HG03103 (cell line): ENCODE measurements around the gene TMEM31.

Source experiments
- ATAC-seq: cut with Tn5 transposase; IDR thresholded peaks from one replicate; pipeline ENCODE4 v1.9.1; 2021; ENCODE audit warnings: low read depth; ENCODE audit not compliant: unreplicated experiment

Gene TMEM31

DNA sequence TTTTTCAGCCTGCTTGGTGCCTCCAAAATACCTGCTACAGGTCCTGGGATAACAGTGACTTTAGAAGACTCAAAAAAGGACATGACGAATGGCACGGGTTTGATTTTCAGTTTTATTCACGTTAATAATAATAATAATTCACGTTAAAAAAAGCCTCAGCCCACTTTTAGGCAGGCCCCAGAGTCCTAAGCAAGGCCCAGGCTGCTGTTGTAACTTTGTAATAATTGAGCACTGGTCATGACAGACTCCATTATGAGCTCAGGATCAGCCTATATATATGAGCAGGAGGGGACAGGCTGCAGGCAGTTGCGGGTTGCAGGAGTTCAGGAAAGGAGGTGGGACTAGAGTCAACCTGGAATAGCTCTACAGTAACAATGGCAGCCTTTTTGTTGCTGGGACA is at the start of gene TMEM31:
TMEM31 (plus strand) TSS at position 301 of the 400 bp plus-strand sequence. CDS start 1,350 bp downstream, outside the sequence.
- no peak for ATAC-seq

DNA sequence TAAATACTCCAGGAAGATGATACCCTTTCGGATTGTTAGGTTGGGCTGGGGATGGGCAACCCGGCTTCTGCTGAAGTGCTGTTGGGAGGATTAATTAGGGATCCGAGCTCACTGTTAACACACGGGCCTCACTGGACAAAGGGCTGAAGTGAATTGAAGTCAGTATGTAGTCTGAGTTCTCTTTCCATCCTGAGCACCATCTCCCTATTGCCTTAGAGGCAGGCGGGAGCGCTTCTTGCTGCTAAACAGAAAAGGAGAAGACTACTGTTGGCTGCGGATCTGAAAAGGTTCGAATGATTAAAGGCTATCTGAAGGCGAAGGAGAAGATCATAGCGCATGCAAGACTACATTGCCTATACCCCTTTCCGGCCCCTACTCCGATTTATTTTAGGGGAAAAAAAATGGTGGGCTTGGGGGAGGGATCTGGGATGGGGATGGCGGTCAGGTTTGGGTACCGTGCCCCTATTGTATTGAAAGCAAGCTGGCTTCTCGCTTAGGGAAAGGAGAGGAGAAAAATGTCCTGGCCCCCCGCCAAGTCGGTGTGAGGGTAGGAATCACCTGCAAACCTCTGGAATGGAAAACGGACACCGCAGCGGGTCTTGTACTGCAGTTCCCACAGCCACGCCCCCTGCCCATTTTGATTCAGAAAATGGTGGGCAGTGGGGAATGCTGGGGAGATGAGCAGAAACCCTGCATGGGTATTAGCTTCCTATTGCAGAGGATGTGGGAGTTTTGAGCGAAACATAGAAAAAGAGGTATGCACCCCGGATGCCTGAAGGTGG is 46.5 kb upstream of the TMEM31 start:
- no peak for ATAC-seq

DNA sequence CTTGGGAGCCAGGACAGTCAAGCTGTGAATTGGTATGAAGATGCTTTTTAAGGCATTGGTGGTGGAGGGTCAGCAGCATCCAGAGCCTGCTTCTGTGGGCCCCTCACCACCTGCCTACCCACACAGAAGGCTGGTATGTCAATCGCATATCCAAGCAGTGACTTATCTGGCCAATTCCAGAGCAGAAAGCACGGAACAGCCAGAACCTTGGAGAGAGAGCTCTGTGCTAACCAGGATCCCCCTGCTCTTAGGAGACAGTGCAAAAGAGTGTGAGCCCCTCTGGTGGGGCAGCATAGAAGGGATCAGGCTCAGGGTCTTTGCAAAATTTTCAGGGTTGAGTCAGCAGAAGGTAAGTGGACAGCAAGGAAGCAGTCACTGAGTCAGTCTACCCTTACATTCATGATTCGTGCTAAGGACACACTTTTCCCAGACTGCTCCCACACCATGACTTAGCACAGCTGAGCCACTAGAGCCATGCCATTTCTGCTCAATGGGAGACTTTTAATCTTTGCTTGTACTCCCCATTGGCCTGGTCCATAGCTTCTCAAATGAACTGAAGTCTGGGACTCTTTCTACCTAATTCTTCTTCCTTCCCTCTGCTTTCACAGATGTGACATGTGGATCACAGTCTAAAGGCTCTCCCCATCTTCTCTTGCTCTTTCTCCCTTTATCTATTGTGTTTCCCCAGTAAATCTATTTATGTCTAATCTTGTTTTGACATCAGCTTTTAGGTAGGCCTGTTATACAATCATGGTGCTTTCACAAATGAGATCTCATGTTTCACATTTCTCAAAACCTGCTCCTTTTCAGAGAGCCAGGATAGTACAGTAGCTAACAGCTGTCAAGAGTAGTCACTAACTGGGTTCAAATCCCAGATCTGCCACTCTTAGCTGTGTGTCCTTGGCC is 44.3 kb upstream of the TMEM31 start:
- no peak for ATAC-seq

DNA sequence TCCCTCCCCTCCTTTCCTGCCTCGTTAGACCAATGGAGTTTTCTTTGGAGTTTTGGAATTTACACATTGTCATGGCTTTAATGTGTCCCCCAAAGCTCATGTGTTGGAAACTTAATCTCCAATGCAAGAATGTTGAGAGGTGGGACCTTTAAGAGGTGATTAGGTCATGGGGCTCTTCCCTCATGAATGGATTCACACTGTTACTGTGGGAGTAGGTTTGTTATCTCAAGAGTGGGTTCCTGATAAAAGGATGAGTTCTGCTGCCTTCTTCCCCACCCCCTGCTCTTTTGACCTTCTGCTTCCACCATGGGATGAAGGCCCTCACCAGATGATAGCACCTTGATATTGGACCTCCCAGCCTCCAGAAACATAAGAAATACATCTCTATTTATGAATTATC is 41.0 kb upstream of the TMEM31 start:
- no peak for ATAC-seq

- ATAC-seq = no peak
Measured at GRCh38 chrX:103674531-103675454, 35.9 kb upstream of the TMEM31 start.

DNA sequence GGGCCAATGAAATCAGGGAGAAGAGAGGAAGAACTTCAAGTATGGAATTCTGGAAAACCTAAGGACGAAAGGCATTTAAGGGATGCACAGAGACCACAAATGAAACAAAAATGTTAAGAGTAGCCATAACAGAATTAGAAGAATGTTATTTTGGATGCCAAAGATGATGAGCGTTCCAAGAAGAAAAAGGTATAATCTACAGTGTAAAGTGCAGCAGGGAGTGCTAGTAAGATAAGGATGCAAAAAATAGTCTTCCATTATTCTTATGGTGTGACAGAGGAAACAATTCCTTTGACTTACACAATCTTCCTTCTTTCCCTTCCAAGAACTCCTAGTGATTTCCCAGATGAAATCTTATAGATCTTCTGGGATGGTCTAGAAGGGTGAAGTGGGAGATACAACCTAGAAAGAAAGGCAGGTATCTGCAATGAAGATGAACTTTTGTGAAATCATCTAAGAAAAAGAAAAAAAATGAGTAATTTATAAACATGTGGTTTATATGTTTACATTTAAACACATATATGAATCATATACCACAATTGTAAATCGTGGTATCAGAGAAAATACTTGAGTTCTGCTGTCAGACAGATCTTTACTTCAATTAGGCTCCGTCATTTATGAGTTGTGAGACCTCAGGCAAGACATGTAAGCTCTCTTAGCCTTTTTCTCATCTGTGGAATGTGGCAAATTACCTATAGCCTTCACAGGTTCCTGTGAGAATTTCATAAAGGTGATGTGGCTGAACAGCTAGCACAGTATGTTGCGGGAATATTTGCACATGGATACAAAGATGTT is 32.3 kb upstream of the TMEM31 start:
- no peak for ATAC-seq

GRCh38 chrX:103681443-103681842 is 29.3 kb upstream of the TMEM31 start:
- no peak for ATAC-seq

DNA sequence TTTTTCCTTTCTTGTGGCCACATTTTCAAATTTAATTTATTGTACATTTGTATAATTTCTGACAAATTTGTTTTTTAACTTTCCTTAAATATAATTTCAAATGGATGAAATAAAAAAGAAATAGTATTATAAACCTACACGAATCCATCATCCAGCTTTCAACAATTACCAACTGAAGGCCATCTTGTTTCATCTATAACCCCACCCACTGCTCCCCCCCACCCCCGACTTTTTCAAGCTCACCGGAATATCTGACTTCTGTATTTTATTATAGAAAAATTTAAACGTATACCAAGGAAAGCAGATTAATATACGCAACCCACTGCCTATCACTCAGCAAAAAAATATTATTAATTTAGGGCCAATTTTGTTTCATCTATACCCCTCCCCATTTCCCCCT is 25.3 kb upstream of the TMEM31 start:
- no peak for ATAC-seq

DNA sequence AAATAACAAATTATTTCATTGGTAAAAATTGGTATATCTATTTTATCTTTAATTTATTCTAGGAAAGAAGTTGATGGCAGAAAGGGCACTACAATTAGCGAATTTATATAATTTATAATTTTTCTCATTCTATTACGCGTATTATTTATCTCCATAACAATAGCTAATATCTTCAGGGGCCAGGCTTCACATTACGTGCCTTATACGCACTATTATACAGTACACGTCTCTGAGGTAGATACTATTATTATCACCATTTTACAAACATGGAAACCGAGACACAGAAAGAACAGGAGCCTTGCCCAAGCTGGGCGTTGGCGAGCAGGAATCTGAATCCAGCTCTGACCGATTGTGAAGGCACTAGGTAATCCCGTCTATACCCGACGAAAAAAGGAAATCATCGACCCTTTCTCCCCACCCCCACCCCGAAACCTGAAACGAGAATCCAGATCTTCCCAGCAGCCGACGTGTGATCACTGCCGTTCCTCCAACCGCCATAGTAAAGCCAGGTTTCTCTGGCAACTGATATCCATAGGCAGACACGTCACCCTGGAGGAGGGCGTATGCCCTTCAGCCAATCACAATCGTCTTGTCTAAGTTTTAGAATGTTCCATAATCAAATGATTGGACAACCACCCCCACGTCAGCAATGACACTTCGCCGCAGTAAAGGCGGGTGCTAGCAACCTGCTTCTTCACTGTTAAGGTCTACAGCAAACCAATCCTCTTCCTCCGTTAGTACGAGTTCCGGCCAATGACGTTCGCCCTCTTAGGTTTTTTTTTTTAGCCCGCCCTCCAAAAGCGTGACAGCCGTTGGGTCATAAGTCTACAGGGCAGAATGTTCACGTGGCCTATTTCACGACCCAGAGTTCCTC is 24.3 kb upstream of the TMEM31 start, which contains the start of gene MORF4L2:
MORF4L2 (minus strand) TSS at position 501 of the 874 bp plus-strand sequence. CDS start 9,672 bp downstream, outside the sequence.
- ATAC-seq = peak; percentile 91

DNA sequence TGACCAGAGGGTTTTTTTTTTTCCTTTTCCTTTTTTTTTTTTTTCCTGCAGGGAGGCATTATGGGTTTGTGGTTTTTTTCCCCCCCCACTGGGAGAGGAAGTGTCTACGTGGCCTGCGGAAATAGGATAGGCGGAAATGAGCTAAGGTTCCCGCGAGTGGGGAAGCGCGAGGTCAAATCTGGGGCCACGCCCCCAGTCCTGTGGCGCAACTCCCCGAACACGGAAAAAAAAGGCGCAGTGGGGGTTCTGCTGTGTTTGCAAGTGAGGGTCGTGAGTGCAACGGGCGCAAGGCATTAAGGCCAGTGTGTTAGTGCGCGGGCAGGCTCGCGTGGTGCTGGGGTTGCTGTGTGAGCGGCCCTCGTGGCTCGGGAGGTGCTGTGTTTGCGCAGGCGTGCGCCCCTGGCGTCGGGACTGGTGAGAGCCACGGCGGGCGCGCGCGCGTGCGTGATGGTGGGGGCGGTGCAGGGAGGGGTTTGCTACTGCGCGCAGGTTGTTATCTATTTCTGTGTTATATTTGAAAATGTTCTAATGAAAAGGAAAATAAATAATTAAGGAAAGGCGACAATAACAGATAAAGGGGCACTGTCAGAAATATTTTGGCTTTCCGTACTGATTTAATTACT is 23.5 kb upstream of the TMEM31 start:
- ATAC-seq = peak; percentile 34

GRCh38 chrX:103687696-103688201 is 23.0 kb upstream of the TMEM31 start:
- no peak for ATAC-seq

- ATAC-seq = no peak
Measured at GRCh38 chrX:103688946-103689345, 21.8 kb upstream of the TMEM31 start.

DNA sequence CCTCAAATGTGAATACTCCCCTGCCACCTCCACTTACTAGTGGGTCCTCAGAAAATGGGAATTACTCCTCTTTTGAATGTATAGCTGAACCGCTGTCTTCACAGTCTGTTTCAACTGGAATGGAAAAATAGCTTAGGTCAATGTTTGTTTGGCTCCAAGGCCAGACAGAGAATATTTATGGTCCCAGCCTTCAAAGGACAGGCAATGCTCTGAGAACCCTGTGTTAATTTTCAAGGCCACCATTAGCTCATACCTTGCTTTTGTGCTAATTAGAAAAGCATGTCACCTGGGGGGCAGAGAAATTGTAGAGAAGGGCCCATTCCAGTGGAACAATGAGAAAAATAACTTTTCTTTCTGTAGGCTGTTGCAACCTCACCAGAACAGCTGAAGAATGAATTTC is 19.6 kb upstream of the TMEM31 start:
- no peak for ATAC-seq

- no peak for ATAC-seq
Measured at GRCh38 chrX:103697687-103698086, 13.0 kb upstream of the TMEM31 start.

GRCh38 chrX:103699243-103699642 is 11.5 kb upstream of the TMEM31 start:
- no peak for ATAC-seq

DNA sequence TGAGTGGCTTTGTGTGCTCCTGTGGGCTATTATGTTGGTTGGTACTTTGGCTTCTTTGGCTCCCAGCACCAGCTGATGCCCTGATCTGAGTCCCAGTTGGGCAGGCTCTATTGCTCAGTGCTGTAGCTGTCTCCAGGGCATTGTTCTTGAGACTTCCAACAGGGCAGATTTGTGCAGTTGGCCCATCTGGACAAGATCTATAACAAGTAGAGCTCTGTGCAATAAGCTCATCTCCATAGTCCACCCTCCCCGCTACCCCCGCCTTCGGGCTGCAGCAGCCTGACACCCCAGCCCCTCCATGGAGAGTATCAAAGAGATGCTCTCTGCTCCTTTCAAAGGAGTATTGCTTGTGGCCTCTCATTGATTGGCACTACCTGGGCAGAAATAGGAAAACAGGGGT is 5.8 kb upstream of the TMEM31 start:
- no peak for ATAC-seq

DNA sequence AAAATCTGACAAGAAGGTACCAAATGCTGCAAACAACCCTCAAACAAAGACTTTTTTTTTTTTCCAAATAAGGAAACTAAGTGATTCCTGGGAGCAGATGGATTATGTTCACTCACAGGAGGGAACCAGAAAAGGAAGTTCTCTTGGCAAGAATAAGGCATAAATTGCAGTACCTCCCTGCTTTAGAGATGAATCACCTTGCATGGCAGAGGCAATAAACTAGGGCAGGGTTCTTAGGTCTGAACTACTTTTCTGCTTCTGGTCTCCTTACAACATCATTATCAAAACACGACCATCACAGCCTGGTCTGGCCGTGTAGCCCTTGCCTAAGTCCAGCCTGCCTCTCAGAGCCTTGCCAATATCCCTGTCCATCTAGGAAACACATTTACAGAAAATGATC is 6.3 kb downstream of the TMEM31 start:
- ATAC-seq = no peak

GRCh38 chrX:103718120-103718519 is 7.4 kb downstream of the TMEM31 start:
- no peak for ATAC-seq
